Body of pancreas (tissue), 4 donors: ENCODE results near the gene ADGRD1. TPM values are rescaled to one million over a fixed set of nuclear protein-coding genes. Genes with fewer than 3 reads are reported as not detected.

Source experiments
- ATAC-seq: fragments of 150-250 bp; one replicate; pipeline ENCODE4 v1.9.1; 2016
- DNase-seq, 4 donors: peaks; one replicate each; pipeline ENCODE4 v3.0.0-alpha.2; 2019
- H3K27ac ChIP-seq, 4 donors: fragments of 200-600 bp; sonication (generic); 1 replicate in 3 of 4; 2 replicates in 1 of 4; pipeline versions ENCODE4 v1.5.1 to v1.6.1; 2016 to 2019; ENCODE audit warnings: mild to moderate bottlenecking in 1 of 4, mixed read lengths in 1 of 4, moderate library complexity in 1 of 4
- H3K27me3 ChIP-seq, 2 donors: fragments of 200-600 bp; sonication (generic); one replicate each; pipeline ENCODE4 v1.6.0; 2016; ENCODE audit warnings: mild to moderate bottlenecking in 1 of 2
- H3K36me3 ChIP-seq, 2 donors: fragments of 200-600 bp; sonication (generic); replicated peaks in 1 of 2; 2 replicates each; pipeline ENCODE4 v1.5.1; 2016; ENCODE audit warnings: low read depth in 2 of 2; ENCODE audit not compliant: insufficient read depth in 1 of 2
- H3K4me1 ChIP-seq: fragments of 200-600 bp; sonication (generic); one replicate; pipeline ENCODE4 v1.6.0; 2016
- H3K4me3 ChIP-seq, 2 donors: fragments of 200-600 bp; sonication (generic); 1 replicate in 1 of 2; 2 replicates in 1 of 2; pipeline ENCODE4 v1.5.1; 2016 to 2019
- H3K9me3 ChIP-seq, 3 donors: fragments of 200-600 bp; sonication (generic); 1 replicate in 2 of 3; 2 replicates in 1 of 3; pipeline ENCODE4 v1.5.1; 2016
- POLR2A ChIP-seq, 3 donors: fragments of 450-650 bp; IDR thresholded peaks; one replicate each; pipeline ENCODE4 v1.6.1; 2016; ENCODE audit warnings: antibody characterized with exemption in 3 of 3, mild to moderate bottlenecking in 2 of 3
- WGBS, 2 donors: methylation state at CpG; one replicate each; pipeline ENCODE4 v1.1.5; 2017; 5-methylcytosine and 5-hydroxymethylcytosine counted together
- intact Hi-C: fragments of 100-400 bp; cut with DNase I; formaldehyde crosslinking; loops from one replicate; pipeline ENCODE4 v1.15.1; 2023
- total RNA-seq, 2 donors: library from RNA; depleted of rRNA; stranded (reverse); fragments of >200 nt; gene quantifications; one replicate each; pipeline ENCODE4 v1.1.0, GENCODE V29; 2016
- TF ChIP-seq, protein P1 (sequence below), 7 experiments: fragments of 450-650 bp in 4 of 7; fragments of 200-600 bp in 3 of 7; sonication (generic) in 3 of 7; IDR thresholded peaks; one replicate each; pipeline ENCODE4 v1.5.1; 2016 to 2019; ENCODE audit warnings: antibody characterized with exemption in 7 of 7

Gene ADGRD1
- total RNA-seq, 2 donors from 2014 or later, result 4.4 to 4.9 TPM

DNA sequence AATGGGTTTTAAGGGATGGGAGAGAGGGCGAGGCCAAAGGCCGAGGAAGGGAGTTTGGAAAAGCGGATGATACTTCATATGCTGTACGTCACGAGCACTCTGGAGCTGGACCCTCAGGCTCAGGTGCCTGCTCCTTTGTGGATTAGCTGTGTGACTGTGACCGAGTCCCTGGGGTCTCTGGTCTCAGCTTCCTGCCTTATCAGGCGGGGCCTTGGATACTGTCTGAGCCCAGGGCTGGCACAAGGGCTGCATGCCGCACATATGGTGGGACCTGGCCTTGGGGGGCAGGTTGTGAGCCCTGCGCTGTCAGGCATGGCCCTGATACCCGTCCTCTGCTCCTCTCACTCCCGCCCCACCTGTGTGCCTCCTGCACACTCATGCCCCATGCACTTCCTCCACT lies 95.3 kb downstream of the ADGRD1 start:
- no peak overlapping the region for H3K4me3 ChIP-seq
- no peaks in the 10 kb centered on the region for H3K27me3 ChIP-seq
- H3K36me3 ChIP-seq, result no peaks in the 10 kb centered on the region
- no peak for DNase-seq
- WGBS, 2 donors, result 81 to 88% methylated on average over 10 to 11 of the region's 11 CpGs
- no peak for ATAC-seq
- no peaks in the 10 kb centered on the region for H3K4me1 ChIP-seq
- TF ChIP-seq POLR2A (IDR thresholded peaks at IDR 0.05), result no peak
- TF ChIP-seq, protein P1, sequence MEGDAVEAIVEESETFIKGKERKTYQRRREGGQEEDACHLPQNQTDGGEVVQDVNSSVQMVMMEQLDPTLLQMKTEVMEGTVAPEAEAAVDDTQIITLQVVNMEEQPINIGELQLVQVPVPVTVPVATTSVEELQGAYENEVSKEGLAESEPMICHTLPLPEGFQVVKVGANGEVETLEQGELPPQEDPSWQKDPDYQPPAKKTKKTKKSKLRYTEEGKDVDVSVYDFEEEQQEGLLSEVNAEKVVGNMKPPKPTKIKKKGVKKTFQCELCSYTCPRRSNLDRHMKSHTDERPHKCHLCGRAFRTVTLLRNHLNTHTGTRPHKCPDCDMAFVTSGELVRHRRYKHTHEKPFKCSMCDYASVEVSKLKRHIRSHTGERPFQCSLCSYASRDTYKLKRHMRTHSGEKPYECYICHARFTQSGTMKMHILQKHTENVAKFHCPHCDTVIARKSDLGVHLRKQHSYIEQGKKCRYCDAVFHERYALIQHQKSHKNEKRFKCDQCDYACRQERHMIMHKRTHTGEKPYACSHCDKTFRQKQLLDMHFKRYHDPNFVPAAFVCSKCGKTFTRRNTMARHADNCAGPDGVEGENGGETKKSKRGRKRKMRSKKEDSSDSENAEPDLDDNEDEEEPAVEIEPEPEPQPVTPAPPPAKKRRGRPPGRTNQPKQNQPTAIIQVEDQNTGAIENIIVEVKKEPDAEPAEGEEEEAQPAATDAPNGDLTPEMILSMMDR (IDR thresholded peaks at IDR 0.05), result no peak
- no peaks in the 10 kb centered on the region for H3K9me3 ChIP-seq
- intact Hi-C loops, result no loop called here
- H3K27ac ChIP-seq, result no peak overlapping the region

DNA sequence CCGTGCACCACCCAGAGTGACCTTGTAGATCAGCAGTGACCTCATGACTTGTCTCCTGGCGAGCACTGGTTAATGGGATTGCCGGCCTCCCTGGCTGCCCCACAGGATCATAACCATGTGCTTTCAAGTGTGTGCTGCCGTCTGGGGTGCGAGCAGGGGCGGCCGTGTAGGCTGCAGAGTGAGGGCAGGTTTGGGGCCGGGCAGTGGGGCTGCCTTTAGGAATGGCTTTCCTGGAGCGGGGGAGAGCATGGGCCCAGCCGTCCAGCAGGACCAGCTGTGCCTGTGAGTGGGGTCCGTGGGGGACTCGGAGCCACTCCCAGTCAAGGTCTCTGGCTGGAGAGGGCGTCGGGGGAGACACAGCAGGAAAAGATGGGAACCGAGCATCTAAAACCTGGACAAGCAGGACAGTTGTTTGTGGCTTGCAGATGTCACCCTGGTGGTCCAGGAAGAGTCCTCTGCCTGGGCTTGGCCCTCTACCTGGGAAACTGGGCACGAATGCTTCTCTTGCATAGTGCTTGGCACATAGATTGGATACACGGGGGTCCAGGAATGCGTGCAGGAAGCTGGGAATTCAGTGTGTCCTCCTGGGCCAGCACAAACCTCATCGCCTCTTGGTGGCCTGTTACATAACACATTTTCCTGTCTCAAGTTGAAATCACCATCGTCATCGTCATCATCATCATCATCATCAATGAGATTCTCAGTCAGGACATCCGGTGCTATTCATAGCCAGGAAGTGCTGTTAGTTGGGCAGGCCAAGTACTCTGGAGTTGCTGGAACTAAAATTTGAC lies 96.0 kb downstream of the ADGRD1 start:
- H3K4me3 ChIP-seq, result no peak overlapping the region
- ATAC-seq, result no peak
- 71 to 84% methylated on average over 16 to 21 of the region's 22 CpGs for WGBS, 2 donors
- no peak overlapping the region for H3K27ac ChIP-seq
- intact Hi-C loops, result no loop called here
- no peak for DNase-seq
- H3K36me3 ChIP-seq, result no peaks in the 10 kb centered on the region
- no peaks in the 10 kb centered on the region for H3K4me1 ChIP-seq
- TF ChIP-seq, protein P1 (IDR thresholded peaks at IDR 0.05), result no peak
- TF ChIP-seq POLR2A (IDR thresholded peaks at IDR 0.05), result no peak
- H3K27me3 ChIP-seq, result no peaks in the 10 kb centered on the region
- no peaks in the 10 kb centered on the region for H3K9me3 ChIP-seq

DNA sequence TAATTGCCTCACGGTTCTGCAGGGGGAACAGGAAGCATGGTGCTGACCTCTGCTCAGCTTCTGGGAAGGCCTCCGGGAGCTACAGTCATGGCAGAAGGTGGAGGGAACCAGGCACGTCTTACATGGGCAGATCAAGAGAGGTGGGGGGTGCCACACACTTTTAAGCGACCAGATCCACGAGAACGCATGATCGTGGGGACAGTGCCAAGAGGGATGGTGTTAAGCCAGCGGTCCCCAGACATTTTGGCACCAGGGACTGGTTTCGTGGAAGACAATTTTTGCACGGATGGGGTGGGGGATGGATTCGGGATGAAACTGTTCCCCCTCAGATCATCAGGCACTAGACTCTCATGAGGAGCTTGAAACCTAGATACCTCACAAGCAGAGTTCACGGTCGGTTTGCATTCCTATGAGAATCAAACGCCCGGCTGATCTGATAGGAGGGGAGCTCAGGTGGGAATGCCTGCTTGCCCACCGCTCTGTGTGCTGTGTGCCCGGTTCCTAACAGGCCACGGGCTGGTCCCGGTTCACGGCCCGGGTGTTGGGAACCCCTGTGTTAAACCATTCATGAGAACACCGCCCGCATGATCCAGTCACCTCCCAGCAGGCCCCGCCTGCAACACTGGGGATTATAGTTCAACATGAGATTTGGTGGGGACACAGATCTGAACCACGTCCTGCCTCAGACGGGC lies 96.9 kb downstream of the ADGRD1 start:
- Histone ChIP-seq H3K4me3 (no peak overlapping the region), H3K4me1 (no peaks in the 10 kb centered on the region), H3K27ac (no peak overlapping the region), H3K27me3 (no peaks in the 10 kb centered on the region), H3K9me3 (no peaks in the 10 kb centered on the region), H3K36me3 (no peaks in the 10 kb centered on the region)
- 84 to 87% methylated on average over 17 to 26 of the region's 26 CpGs for WGBS, 2 donors
- TF ChIP-seq POLR2A (IDR thresholded peaks at IDR 0.05), result no peak
- TF ChIP-seq, protein P1 (IDR thresholded peaks at IDR 0.05), result no peak
- intact Hi-C loops, result no loop called here
- ATAC-seq (no peak), DNase-seq (no peak)

DNA sequence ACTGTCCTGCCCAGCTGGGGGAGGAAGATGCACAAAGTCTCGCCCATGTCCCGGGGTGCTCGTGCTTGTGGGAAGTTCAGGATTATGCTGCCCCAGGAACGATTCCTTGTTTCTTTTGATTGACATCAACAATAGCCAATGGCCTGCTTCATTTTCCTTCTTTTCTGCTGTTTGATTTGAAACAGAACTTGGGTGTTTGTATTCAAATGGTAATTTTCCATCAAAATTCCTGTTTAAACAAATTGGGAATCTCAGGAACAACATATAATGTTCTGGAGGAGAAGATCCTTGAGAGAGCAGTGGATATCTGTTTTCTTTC lies 97.4 kb downstream of the ADGRD1 start:
- no peak overlapping the region for H3K27ac ChIP-seq
- H3K4me1 ChIP-seq, result no peaks in the 10 kb centered on the region
- H3K9me3 ChIP-seq, result no peaks in the 10 kb centered on the region
- H3K36me3 ChIP-seq, result no peaks in the 10 kb centered on the region
- DNase-seq (no peak), ATAC-seq (no peak)
- no peaks in the 10 kb centered on the region for H3K27me3 ChIP-seq
- 80 to 91% methylated on average over 4 of the region's 4 CpGs for WGBS, 2 donors
- no peak overlapping the region for H3K4me3 ChIP-seq
- intact Hi-C loops, result no loop called here
- no peak for TF ChIP-seq POLR2A (IDR thresholded peaks at IDR 0.05)
- TF ChIP-seq, protein P1 (IDR thresholded peaks at IDR 0.05), result no peak
